Body of pancreas (tissue), 4 donors: ENCODE data around the gene TRERF1. TPM values are rescaled to one million over a fixed set of nuclear protein-coding genes. Genes with fewer than 3 reads are reported as not detected.

ENCODE experiments used
- ATAC-seq: fragments of 150-250 bp; one replicate; pipeline ENCODE4 v1.9.1; 2016
- DNase-seq, 4 donors: peaks; one replicate each; pipeline ENCODE4 v3.0.0-alpha.2; 2019
- H3K27ac ChIP-seq, 4 donors: fragments of 200-600 bp; sonication (generic); 1 replicate in 3 of 4; 2 replicates in 1 of 4; pipeline versions ENCODE4 v1.5.1 to v1.6.1; 2016 to 2019; ENCODE audit warnings: mild to moderate bottlenecking in 1 of 4, mixed read lengths in 1 of 4, moderate library complexity in 1 of 4
- H3K27me3 ChIP-seq, 2 donors: fragments of 200-600 bp; sonication (generic); one replicate each; pipeline ENCODE4 v1.6.0; 2016; ENCODE audit warnings: mild to moderate bottlenecking in 1 of 2
- H3K36me3 ChIP-seq, 2 donors: fragments of 200-600 bp; sonication (generic); replicated peaks in 1 of 2; 2 replicates each; pipeline ENCODE4 v1.5.1; 2016; ENCODE audit warnings: low read depth in 2 of 2; ENCODE audit not compliant: insufficient read depth in 1 of 2
- H3K4me1 ChIP-seq: fragments of 200-600 bp; sonication (generic); one replicate; pipeline ENCODE4 v1.6.0; 2016
- H3K4me3 ChIP-seq, 2 donors: fragments of 200-600 bp; sonication (generic); 1 replicate in 1 of 2; 2 replicates in 1 of 2; pipeline ENCODE4 v1.5.1; 2016 to 2019
- H3K9me3 ChIP-seq, 3 donors: fragments of 200-600 bp; sonication (generic); 1 replicate in 2 of 3; 2 replicates in 1 of 3; pipeline ENCODE4 v1.5.1; 2016
- POLR2A ChIP-seq, 3 donors: fragments of 450-650 bp; IDR thresholded peaks; one replicate each; pipeline ENCODE4 v1.6.1; 2016; ENCODE audit warnings: antibody characterized with exemption in 3 of 3, mild to moderate bottlenecking in 2 of 3
- WGBS, 2 donors: methylation state at CpG; one replicate each; pipeline ENCODE4 v1.1.5; 2017; 5-methylcytosine and 5-hydroxymethylcytosine counted together
- intact Hi-C: fragments of 100-400 bp; cut with DNase I; formaldehyde crosslinking; loops from one replicate; pipeline ENCODE4 v1.15.1; 2023
- total RNA-seq, 2 donors: library from RNA; depleted of rRNA; stranded (reverse); fragments of >200 nt; gene quantifications; one replicate each; pipeline ENCODE4 v1.1.0, GENCODE V29; 2016
- TF ChIP-seq, protein P1 (sequence below), 7 experiments: fragments of 450-650 bp in 4 of 7; fragments of 200-600 bp in 3 of 7; sonication (generic) in 3 of 7; IDR thresholded peaks; one replicate each; pipeline ENCODE4 v1.5.1; 2016 to 2019; ENCODE audit warnings: antibody characterized with exemption in 7 of 7

Gene TRERF1
- total RNA-seq, 2 donors from 2014 or later, result 2.3 to 3.4 TPM

DNA sequence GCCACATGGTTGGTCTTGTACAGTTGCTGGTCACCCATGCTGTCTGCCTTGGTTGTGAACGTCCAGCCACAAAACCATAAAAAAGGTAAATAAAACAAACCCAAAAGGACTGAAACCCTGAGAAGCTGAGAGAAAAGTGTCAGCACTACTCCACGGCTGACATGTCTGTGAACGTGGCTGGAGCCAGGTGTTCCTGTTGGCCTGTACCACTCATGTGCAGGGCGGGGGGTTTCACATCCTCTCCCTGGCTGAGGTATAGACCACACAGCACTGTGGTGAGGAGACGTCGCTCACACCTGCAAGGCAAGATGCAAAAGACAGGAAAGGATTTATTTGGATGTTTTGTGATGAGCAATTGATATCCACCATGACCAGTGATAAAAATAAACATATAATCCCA is 182.2 kb downstream of the TRERF1 start:
- intact Hi-C loops, result no loop called here
- 82 to 84% methylated on average over 6 of the region's 6 CpGs for WGBS, 2 donors
- no peak overlapping the region for H3K4me3 ChIP-seq
- DNase-seq, result no peak
- H3K4me1 ChIP-seq, result no peaks in the 10 kb centered on the region
- H3K36me3 ChIP-seq, result no peaks in the 10 kb centered on the region
- H3K27me3 ChIP-seq, result no peaks in the 10 kb centered on the region
- ATAC-seq, result no peak
- TF ChIP-seq, protein P1, sequence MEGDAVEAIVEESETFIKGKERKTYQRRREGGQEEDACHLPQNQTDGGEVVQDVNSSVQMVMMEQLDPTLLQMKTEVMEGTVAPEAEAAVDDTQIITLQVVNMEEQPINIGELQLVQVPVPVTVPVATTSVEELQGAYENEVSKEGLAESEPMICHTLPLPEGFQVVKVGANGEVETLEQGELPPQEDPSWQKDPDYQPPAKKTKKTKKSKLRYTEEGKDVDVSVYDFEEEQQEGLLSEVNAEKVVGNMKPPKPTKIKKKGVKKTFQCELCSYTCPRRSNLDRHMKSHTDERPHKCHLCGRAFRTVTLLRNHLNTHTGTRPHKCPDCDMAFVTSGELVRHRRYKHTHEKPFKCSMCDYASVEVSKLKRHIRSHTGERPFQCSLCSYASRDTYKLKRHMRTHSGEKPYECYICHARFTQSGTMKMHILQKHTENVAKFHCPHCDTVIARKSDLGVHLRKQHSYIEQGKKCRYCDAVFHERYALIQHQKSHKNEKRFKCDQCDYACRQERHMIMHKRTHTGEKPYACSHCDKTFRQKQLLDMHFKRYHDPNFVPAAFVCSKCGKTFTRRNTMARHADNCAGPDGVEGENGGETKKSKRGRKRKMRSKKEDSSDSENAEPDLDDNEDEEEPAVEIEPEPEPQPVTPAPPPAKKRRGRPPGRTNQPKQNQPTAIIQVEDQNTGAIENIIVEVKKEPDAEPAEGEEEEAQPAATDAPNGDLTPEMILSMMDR (IDR thresholded peaks at IDR 0.05), result no peak
- TF ChIP-seq POLR2A (IDR thresholded peaks at IDR 0.05), result no peak
- H3K27ac ChIP-seq, result no peak overlapping the region
- no peaks in the 10 kb centered on the region for H3K9me3 ChIP-seq

DNA sequence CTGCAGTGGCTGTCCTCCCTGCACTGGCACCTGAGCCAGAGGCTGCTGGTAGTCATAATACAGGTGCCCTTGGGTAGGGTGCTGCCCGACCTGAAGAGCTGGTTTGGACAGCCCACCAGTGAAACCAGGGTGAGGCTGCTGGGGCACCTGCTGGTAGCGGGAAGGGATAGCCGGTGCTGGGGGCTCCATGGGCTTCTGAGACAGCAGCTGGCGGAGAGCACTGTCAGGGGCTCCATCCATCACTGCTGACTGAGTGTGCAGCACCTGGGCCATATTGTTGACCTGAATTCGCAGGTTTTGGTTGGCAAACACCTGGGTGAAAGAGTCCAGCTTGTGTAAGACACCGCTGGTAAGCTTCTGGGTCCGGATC is 182.9 kb downstream of the TRERF1 start:
- no peak for ATAC-seq
- 97% methylated on average over 5 of the region's 7 CpGs; no CpG with 5 or more reads in 1 of the 2 donors for WGBS, 2 donors
- Histone ChIP-seq H3K36me3 (no peaks in the 10 kb centered on the region), H3K9me3 (no peaks in the 10 kb centered on the region), H3K27ac (no peak overlapping the region), H3K27me3 (no peaks in the 10 kb centered on the region), H3K4me1 (no peaks in the 10 kb centered on the region), H3K4me3 (no peak overlapping the region)
- no peak for DNase-seq
- TF ChIP-seq, protein P1 (IDR thresholded peaks at IDR 0.05), result no peak
- no peak for TF ChIP-seq POLR2A (IDR thresholded peaks at IDR 0.05)
- intact Hi-C loops, result no loop called here

DNA sequence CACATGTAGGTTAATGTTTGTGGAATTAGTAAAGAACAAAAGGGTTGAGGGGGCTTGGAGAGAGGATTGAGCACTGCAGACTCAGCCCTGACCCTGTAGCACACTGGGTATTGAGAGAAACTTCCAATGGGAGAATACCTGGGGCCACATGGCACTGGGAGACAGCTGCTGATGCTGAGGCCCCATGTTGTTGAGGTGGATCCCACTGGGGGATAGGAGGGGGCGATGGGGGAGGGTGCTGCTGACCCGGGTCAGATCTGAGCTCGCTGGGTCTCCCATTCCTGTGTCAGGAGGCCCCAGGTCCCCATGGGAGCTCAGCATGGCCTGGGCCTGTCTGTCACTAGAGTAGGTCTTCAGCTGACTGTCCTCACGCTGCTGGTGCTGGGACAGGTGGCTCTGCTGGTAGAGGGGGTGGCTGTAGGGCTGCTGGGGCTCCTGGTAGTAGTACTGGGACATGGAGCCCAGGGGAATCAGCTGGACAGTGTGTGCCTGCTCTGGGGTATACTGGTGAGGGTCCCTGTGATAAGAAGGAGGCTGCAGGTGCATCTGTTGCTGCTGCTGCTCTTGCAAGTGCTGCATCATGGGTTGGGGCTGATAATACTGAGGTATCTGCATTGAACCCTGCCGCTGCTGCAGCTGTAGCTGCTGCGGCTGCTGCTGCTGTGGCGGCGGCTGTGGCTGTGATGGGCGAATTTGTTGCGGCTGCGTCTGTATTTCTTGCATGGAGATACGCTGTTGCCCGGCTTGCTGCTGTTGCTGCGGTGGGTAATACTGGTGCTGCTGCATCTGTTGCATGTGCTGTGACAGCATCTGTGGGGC is 183.5 kb downstream of the TRERF1 start:
- H3K9me3 ChIP-seq, result no peaks in the 10 kb centered on the region
- 89 to 94% methylated on average over 8 to 14 of the region's 14 CpGs for WGBS, 2 donors
- no peaks in the 10 kb centered on the region for H3K36me3 ChIP-seq
- no peak overlapping the region for H3K27ac ChIP-seq
- no peaks in the 10 kb centered on the region for H3K27me3 ChIP-seq
- no peak for TF ChIP-seq POLR2A (IDR thresholded peaks at IDR 0.05)
- TF ChIP-seq, protein P1 (IDR thresholded peaks at IDR 0.05), result no peak
- ATAC-seq, result no peak
- H3K4me1 ChIP-seq, result no peaks in the 10 kb centered on the region
- no peak for DNase-seq
- H3K4me3 ChIP-seq, result no peak overlapping the region
- intact Hi-C loops, result no loop called here

DNA sequence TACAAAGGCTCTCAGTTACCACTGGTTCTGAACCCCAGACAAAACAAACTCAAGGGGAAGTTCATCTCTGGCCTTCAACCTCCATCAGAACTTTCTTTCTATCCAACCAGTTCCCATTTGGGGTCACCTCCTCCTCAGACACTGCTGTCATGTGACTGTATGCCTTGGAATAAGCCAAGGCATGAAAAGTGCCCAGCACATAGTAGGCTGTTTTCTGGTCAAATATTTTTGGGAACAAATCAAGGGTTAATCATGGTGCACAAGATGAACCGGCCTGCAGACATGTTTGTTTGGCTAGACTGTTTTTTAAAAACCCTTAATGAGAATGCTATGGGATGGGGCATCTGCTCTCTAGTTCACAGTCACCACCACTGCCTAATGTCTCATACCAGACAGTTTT is 185.2 kb downstream of the TRERF1 start:
- TF ChIP-seq POLR2A (IDR thresholded peaks at IDR 0.05), result no peak
- TF ChIP-seq, protein P1 (IDR thresholded peaks at IDR 0.05), result no peak
- intact Hi-C loops, result no loop called here
- Histone ChIP-seq H3K9me3 (no peaks in the 10 kb centered on the region), H3K27me3 (no peaks in the 10 kb centered on the region), H3K4me1 (no peaks in the 10 kb centered on the region), H3K4me3 (no peak overlapping the region), H3K27ac (no peak overlapping the region), H3K36me3 (no peaks in the 10 kb centered on the region)
- ATAC-seq (no peak), DNase-seq (no peak)
- 33 to 36% methylated on average over 1 of the region's 1 CpG for WGBS, 2 donors

DNA sequence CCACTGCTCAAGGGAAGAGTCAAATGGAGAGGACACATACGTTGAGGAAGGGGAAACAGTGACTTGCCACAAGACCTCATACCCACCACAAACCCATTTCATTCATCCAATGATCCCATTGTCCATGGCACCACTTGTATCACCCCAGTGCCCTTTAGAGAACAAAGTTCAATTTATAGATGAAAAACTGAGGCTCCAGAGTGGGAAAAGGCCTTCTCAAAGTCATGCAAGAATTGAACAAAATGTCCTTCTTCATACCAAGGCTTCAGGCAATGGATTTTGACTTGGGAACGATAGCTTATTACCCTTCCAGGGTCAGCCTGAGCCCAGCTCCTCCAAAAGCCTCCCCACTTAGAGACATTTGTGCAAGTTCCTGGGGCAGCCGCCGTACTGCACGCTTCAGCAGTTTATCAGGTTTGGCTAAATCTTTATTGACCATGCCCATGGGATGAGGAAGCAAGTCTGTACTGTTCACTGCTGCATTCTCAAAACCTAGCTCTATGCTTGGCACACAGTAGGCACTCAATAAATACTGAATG is 186.8 kb downstream of the TRERF1 start:
- H3K27me3 ChIP-seq, result no peaks in the 10 kb centered on the region
- no peak overlapping the region for H3K27ac ChIP-seq
- H3K4me1 ChIP-seq, result no peaks in the 10 kb centered on the region
- no peaks in the 10 kb centered on the region for H3K9me3 ChIP-seq
- no peak overlapping the region for H3K4me3 ChIP-seq
- TF ChIP-seq, protein P1 (IDR thresholded peaks at IDR 0.05), result no peak
- no peak for TF ChIP-seq POLR2A (IDR thresholded peaks at IDR 0.05)
- ATAC-seq, result no peak
- H3K36me3 ChIP-seq, result no peaks in the 10 kb centered on the region
- intact Hi-C loops, result no loop called here
- WGBS, 2 donors, result 84 to 89% methylated on average over 5 of the region's 5 CpGs
- no peak for DNase-seq
